GM10248 (cell line): ENCODE results near the gene GOLGA8N.
"Not testable (repeated sequence)": the region's sequence is repeated elsewhere in the genome, so short reads cannot be mapped to it uniquely, and the experiment has no call there.

Experiments
- CTCF ChIA-PET: fragments of 300-600 bp; sonication (Branson Sonifier 250); formaldehyde crosslinking; extraction: SDS; loops from one replicate; lab custom pipeline; 2021; ENCODE audit warnings: antibody characterized with exemption; lab: Yijun Ruan, JAX
- POLR2A ChIA-PET: fragments of 350-650 bp; sonication (Branson Sonifier 250); formaldehyde crosslinking; extraction: SDS; loops from one replicate; lab custom pipeline; 2020; ENCODE audit warnings: antibody characterized with exemption; lab: Yijun Ruan, JAX
- DNase-seq: peaks from one replicate; pipeline ENCODE4 v3.0.0; 2012; ENCODE audit errors: extremely low spot score
- TF ChIP-seq, protein P1 (sequence below): IDR thresholded peaks from 2 replicates; pipeline ENCODE4 v1.5.1; 2012; ENCODE audit warnings: mild to moderate bottlenecking, low read depth; ENCODE audit errors: extremely low read depth, missing control alignments, control extremely low read depth

The GOLGA8N gene

DNA sequence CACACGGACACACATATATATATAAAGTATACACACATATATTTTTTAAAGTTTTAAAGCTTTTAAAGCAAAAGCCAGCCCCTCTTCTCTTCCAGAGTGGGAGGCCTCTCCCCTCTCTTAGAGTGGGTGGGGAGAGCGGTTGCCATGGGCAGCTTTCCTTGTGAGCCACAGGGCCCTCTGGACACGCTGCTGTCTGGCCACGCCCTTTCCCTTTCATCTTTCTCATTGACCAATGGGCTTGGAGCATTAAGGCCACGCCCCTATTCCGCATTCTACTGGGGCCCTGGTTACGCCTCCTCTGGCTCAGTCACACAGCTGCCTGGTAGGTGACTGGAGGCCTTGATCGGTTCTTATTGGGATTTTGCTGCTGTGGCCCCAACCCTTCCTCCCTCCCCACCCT is at the start of gene GOLGA8N:
Gene GOLGA8N, plus strand, starts transcription at position 306 of the 400 bp plus-strand sequence.
- DNase-seq, CTCF ChIA-PET, POLR2A ChIA-PET: not testable (repeated sequence)

GRCh38 chr15:32543456-32543855 is 49.8 kb upstream of the GOLGA8N start:
- POLR2A ChIA-PET, CTCF ChIA-PET, DNase-seq: not testable (repeated sequence)

- DNase-seq, CTCF ChIA-PET, POLR2A ChIA-PET: not testable (repeated sequence)
Observed at GRCh38 chr15:32545129-32545528, 48.1 kb upstream of the GOLGA8N start.

DNA sequence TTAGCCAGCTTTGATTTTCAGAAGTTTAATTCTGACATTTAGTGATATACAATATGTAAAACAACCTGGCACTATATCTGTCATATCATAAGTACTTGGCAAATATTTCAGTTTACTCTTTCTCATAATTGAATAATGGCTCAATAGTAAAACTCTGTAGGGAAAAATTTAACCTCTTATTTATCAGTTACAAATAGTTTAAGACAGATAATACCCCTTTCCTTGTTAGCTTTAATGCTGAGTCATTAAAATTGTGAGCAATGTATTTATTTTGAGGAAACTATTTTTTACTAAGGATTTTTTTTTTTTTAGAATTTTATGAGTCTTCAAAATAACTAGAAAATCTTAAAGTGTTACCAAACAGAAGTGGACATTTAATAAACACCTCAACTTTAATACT is 38.7 kb upstream of the GOLGA8N start:
- DNase-seq, POLR2A ChIA-PET, CTCF ChIA-PET: not testable (repeated sequence)

- DNase-seq, CTCF ChIA-PET, POLR2A ChIA-PET: not testable (repeated sequence)
Observed at GRCh38 chr15:32562198-32562597, 31.1 kb upstream of the GOLGA8N start.

DNA sequence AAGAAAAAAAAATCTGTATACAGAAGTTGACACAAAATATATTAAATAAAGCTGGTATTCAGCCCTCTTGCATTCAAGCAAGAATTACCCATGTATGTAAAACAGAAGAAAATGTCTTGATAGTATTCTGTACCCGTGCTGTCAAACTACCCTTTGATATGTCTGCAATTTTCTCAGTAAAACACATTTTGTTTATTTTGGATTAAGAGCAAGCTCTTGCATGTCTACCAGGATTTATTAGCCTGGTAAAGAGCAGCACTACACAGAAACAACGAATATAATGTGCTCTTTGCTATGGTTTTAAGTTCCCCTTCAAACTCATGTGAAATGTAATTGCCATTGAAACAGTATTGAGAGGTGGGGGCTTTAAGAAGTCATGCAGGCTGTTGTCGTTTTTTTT is 24.3 kb upstream of the GOLGA8N start:
- DNase-seq, CTCF ChIA-PET, POLR2A ChIA-PET: not testable (repeated sequence)

DNA sequence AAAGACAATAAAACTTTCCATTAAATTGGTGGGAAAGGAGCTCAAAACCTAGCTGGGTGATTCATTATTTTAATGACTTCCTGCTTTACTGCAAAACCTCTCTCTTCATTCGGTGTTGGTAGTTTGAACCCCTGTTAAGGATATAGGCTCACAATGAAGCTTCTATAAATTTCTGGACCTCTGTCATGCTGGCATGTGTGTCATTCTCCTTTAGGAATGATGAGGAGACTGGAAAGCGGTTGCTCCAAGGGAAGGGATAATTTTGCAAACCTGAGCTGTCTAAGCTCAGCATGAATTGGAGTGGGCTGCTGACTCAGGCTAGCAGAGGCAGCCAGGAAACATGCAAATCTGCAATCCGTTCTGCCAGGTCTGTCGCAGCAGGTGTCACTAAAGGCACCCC is 14.8 kb upstream of the GOLGA8N start:
- POLR2A ChIA-PET, CTCF ChIA-PET, DNase-seq: not testable (repeated sequence)

GRCh38 chr15:32585844-32586243 is 7.4 kb upstream of the GOLGA8N start:
- POLR2A ChIA-PET, DNase-seq, CTCF ChIA-PET: not testable (repeated sequence)

- POLR2A ChIA-PET, CTCF ChIA-PET, DNase-seq: not testable (repeated sequence)
Observed at GRCh38 chr15:32609518-32609917, 16.3 kb downstream of the GOLGA8N start.

GRCh38 chr15:32610719-32611118 is 17.5 kb downstream of the GOLGA8N start:
- DNase-seq, CTCF ChIA-PET, POLR2A ChIA-PET: not testable (repeated sequence)

DNA sequence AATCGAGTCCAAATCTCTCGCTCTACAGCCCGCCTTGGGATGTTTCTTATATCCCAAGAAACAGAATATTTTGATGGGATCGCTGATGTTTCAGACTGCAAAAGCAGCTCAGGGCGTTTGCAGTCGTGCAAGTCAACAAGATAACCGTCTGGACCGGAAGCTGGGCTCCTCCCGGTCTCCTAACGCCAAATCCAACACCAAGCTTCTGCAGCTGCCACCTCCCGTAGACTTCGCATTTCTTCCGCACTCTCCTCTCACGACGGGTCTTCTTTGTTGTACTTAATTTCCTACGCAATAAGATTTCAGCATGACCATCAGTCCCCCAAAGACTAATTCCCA is 21.4 kb downstream of the GOLGA8N start:
- DNase-seq, POLR2A ChIA-PET, CTCF ChIA-PET: not testable (repeated sequence)

- peak; percentile 57 for DNase-seq
- POLR2A ChIA-PET = not testable (repeated sequence)
Observed at GRCh38 chr15:32615051-32615870, 22.0 kb downstream of the GOLGA8N start, which contains the start of gene ARHGAP11A. Gene ARHGAP11A, plus strand, starts transcription at chr15:32615504. Its CDS starts 708 bp downstream, at chr15:32616212.

GRCh38 chr15:32615871-32616426 is 22.7 kb downstream of the GOLGA8N start:
- POLR2A ChIA-PET, CTCF ChIA-PET, DNase-seq: not testable (repeated sequence)

More at GRCh38 chr15:32615051-32615870, 22.0 kb downstream of the GOLGA8N start, which contains the start of gene ARHGAP11A:
- CTCF ChIA-PET = not testable (repeated sequence)

DNA sequence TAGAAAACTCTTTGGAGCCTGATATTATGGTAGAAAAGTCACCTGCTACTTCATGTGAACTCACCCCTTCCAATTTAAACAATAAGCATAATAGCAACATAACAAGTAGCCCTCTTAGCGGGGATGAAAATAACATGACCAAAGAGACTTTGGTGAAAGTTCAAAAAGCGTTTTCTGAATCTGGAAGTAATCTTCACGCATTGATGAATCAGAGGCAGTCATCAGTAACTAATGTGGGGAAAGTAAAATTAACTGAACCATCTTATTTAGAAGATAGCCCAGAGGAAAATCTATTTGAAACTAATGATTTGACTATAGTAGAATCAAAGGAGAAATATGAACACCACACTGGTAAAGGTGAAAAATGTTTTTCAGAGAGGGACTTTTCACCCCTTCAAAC is 43.2 kb downstream of the GOLGA8N start:
- no peak for DNase-seq
- ChIA-PET POLR2A (no interaction called here), CTCF (interaction anchor here (1.9 kb wide), 1 partner anchor 14 kb away, joined by 5 read pairs; no protein-coding TSS in a partner anchor)
- TF ChIP-seq, protein P1, sequence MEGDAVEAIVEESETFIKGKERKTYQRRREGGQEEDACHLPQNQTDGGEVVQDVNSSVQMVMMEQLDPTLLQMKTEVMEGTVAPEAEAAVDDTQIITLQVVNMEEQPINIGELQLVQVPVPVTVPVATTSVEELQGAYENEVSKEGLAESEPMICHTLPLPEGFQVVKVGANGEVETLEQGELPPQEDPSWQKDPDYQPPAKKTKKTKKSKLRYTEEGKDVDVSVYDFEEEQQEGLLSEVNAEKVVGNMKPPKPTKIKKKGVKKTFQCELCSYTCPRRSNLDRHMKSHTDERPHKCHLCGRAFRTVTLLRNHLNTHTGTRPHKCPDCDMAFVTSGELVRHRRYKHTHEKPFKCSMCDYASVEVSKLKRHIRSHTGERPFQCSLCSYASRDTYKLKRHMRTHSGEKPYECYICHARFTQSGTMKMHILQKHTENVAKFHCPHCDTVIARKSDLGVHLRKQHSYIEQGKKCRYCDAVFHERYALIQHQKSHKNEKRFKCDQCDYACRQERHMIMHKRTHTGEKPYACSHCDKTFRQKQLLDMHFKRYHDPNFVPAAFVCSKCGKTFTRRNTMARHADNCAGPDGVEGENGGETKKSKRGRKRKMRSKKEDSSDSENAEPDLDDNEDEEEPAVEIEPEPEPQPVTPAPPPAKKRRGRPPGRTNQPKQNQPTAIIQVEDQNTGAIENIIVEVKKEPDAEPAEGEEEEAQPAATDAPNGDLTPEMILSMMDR = no peak
